Breast epithelium (tissue), 3 donors: ENCODE results near the gene APOE.

ENCODE experiments used
- CTCF ChIP-seq, 3 donors: fragments of 450-650 bp; IDR thresholded peaks; one replicate each; pipeline ENCODE4 v1.5.1; 2016 to 2017; ENCODE audit warnings: antibody characterized with exemption in 3 of 3, mild to moderate bottlenecking in 3 of 3, moderate library complexity in 3 of 3
- POLR2A ChIP-seq: fragments of 450-650 bp; IDR thresholded peaks from one replicate; pipeline ENCODE4 v1.6.1; 2016; ENCODE audit warnings: antibody characterized with exemption, mild to moderate bottlenecking, moderate library complexity
- POLR2AphosphoS5 ChIP-seq, 3 donors: sonication (generic); formaldehyde crosslinking; IDR thresholded peaks; one replicate each; pipeline ENCODE4 v1.6.1; 2017; ENCODE audit warnings: antibody characterized with exemption in 3 of 3

GRCh38 chr19:44924243-44924725 lies 18.7 kb downstream of the APOE start:
- TF ChIP-seq CTCF (IDR thresholded peaks at IDR 0.05) (no peak), POLR2A (no peak), POLR2AphosphoS5 (IDR thresholded peaks at IDR 0.05) (no peak)
